Loucy (cell line): ENCODE results near the gene DDB1.

Experiments
- EZH2phosphoT487 ChIP-seq: fragments of 200-600 bp; IDR thresholded peaks from 2 replicates; pipeline ENCODE4 v1.6.1; 2018; ENCODE audit warnings: antibody characterized with exemption, mild to moderate bottlenecking, moderate library complexity, borderline replicate concordance
- TF ChIP-seq, protein P1 (sequence below): fragments of 200-600 bp; sonication (generic); conservative IDR thresholded peaks from 2 replicates; pipeline ENCODE4 v1.5.1; 2014; ENCODE audit warnings: mild to moderate bottlenecking, antibody characterized with exemption, low read length

- TF ChIP-seq, protein P1, sequence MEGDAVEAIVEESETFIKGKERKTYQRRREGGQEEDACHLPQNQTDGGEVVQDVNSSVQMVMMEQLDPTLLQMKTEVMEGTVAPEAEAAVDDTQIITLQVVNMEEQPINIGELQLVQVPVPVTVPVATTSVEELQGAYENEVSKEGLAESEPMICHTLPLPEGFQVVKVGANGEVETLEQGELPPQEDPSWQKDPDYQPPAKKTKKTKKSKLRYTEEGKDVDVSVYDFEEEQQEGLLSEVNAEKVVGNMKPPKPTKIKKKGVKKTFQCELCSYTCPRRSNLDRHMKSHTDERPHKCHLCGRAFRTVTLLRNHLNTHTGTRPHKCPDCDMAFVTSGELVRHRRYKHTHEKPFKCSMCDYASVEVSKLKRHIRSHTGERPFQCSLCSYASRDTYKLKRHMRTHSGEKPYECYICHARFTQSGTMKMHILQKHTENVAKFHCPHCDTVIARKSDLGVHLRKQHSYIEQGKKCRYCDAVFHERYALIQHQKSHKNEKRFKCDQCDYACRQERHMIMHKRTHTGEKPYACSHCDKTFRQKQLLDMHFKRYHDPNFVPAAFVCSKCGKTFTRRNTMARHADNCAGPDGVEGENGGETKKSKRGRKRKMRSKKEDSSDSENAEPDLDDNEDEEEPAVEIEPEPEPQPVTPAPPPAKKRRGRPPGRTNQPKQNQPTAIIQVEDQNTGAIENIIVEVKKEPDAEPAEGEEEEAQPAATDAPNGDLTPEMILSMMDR = no peak
- TF ChIP-seq EZH2phosphoT487 = no peak
Measured at GRCh38 chr11:61350803-61351202, 17.9 kb upstream of the DDB1 start.
